ENCODE data around the gene SNPH. TPM values are rescaled to one million over a fixed set of nuclear protein-coding genes. Genes with fewer than 3 reads are reported as not detected.

The SNPH gene
- total and polyA plus RNA-seq, 8 donors = 1.8 to 5.9 (median 2.3) TPM

DNA sequence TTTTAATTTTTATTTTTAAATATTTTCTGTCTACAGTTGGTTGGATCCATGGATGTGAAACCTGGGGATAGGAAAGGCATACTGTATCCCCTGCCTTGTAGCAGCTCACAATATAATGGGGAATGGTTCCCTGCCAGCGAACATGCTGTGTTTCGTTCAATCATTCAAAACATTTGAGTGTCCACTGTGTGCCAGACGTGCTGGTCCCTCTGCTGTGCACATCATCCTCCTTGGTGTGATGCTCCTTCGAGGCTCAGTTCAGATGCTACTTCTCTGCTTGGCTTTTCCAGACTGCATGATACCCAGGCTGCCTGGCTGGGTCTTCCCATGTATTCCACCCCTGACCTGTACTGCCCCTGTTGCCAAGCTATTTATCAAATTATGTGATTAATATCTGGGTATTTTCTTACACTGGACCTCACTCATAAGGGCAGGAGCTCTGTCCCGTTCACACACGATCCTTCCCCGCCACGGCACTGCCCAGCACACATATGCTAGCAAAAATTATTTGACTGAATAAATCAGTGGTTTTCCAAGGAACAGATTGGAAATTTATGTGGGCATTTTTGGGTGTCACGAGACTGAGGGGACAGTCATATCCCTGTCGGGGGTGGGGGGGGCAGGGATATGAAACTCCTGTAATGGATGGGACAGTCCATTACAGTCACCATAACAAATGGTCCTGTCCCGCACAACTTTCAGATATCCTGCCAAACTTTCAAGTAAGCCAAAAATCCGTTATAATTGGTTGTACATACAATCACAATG, 57.9 kb downstream of the SNPH start:
- DNase-seq (no peak), ATAC-seq (no peak)
- intact Hi-C loops (cut with DNase I) = loop anchor here (5.0 to 10.0 kb wide), 2 partner anchors 61 to 68 kb away; partner anchors contain the start of gene FKBP1A (in 1 of the 2)
- TF ChIP-seq, protein P1, sequence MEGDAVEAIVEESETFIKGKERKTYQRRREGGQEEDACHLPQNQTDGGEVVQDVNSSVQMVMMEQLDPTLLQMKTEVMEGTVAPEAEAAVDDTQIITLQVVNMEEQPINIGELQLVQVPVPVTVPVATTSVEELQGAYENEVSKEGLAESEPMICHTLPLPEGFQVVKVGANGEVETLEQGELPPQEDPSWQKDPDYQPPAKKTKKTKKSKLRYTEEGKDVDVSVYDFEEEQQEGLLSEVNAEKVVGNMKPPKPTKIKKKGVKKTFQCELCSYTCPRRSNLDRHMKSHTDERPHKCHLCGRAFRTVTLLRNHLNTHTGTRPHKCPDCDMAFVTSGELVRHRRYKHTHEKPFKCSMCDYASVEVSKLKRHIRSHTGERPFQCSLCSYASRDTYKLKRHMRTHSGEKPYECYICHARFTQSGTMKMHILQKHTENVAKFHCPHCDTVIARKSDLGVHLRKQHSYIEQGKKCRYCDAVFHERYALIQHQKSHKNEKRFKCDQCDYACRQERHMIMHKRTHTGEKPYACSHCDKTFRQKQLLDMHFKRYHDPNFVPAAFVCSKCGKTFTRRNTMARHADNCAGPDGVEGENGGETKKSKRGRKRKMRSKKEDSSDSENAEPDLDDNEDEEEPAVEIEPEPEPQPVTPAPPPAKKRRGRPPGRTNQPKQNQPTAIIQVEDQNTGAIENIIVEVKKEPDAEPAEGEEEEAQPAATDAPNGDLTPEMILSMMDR (IDR thresholded peaks at IDR 0.05) = no peak
- Histone ChIP-seq H3K27ac (peak overlapping the region; percentile 98 to 99), H3K9me3 (no peaks in the 10 kb centered on the region), H3K4me3 (no peak overlapping the region), H3K36me3 (no peaks in the 10 kb centered on the region), H3K27me3 (no peaks in the 10 kb centered on the region), H3K4me1 (peaks cover 34 to 70% of the 10 kb centered on the region in 2 donors)

DNA sequence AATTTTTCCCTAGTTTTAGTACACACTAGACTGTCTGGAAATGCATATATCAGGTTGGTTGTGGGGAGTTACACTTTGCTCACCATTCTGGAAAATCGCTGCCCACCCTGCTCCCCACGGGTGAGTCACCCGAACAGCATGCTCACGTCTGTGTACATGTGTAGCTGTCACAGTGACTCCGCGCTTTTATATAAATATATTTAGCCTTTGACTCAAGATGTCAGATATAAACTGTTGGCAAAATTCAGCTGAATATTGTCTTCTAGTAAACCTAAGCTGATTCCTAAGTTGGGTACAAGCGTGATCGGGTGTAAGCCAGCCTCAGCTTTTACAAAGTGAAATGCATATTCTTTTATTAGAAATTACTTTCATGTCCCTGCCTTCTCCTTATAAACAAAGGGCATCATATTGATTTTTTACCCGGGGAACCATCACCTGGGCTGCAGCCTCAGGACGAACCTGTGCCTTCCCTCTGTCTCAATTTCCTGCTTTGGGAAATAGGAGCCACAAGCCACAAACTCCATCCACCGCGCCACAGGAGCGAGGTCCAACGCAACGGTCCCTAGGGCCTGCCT, 58.6 kb downstream of the SNPH start:
- Histone ChIP-seq H3K36me3 (no peaks in the 10 kb centered on the region), H3K27ac (peak overlapping the region; percentile 98 to 99), H3K9me3 (no peaks in the 10 kb centered on the region), H3K4me1 (peaks cover 34 to 76% of the 10 kb centered on the region in 2 donors), H3K27me3 (no peaks in the 10 kb centered on the region), H3K4me3 (peak overlapping the region; percentile 72 to 82)
- TF ChIP-seq, protein P1 (IDR thresholded peaks at IDR 0.05) = no peak
- DNase-seq (no peak), ATAC-seq (no peak)
- intact Hi-C loops (cut with DNase I) = loop anchor here (5.0 to 10.0 kb wide), 2 partner anchors 60 to 68 kb away; partner anchors contain the start of gene FKBP1A (in 1 of the 2)

DNA sequence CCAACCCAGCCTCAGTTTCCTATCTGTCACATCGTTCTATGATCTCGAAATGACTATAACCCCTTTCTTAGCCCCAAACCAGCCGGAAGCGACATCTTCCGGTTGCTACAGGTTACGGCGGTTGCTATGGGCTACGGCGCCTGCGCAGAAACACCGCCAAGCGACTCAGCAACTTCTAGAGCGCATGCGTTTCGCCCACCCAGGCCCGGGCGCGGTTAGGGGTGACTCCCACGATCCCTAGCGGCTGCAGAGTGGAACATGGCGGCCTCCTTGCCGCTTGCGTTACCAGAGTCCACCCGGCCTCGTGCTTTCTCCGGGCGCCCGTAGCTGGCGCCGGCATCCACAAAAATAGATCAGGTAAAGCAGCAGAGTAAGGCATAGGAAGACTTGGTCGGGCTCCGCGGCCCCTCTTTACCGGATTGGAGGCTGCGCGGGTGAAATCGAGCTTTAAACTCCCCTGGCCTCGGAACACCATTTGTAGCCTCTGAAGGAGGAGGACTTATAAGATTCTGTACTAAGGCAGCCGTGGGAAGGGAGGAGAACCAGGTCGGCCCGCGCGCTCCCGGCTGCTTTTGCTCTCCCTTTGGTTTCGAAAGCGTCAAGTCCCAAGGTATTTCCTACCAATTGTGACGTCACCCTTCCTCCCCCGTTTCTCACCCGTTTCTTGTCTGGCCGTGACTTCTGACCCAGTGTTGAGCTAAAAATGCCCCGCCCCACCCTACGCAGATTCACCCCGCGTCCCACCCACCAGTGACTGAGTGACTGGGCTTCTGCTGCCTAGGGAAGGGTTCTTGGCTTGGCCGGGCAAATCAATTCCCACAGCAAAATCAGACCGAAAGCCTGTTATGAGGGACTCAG, 59.3 kb downstream of the SNPH start:
- H3K4me1 ChIP-seq = peaks cover 35 to 83% of the 10 kb centered on the region in 2 donors
- intact Hi-C loops (cut with DNase I) = loop anchor here in 1 of 2 donors (10.0 kb wide), 1 partner anchor 59 kb away; no protein-coding TSS in a partner anchor
- no peaks in the 10 kb centered on the region for H3K27me3 ChIP-seq
- TF ChIP-seq, protein P1 (IDR thresholded peaks at IDR 0.05) = peak in 1 of 2 donors; percentile 51
- DNase-seq (peak; percentile 96 to 99 (median 98)), ATAC-seq (peak; percentile 91)
- H3K27ac ChIP-seq = peak overlapping the region; percentile 98 to 99
- no peaks in the 10 kb centered on the region for H3K9me3 ChIP-seq
- no peaks in the 10 kb centered on the region for H3K36me3 ChIP-seq
- peak overlapping the region; percentile 72 to 82 for H3K4me3 ChIP-seq

DNA sequence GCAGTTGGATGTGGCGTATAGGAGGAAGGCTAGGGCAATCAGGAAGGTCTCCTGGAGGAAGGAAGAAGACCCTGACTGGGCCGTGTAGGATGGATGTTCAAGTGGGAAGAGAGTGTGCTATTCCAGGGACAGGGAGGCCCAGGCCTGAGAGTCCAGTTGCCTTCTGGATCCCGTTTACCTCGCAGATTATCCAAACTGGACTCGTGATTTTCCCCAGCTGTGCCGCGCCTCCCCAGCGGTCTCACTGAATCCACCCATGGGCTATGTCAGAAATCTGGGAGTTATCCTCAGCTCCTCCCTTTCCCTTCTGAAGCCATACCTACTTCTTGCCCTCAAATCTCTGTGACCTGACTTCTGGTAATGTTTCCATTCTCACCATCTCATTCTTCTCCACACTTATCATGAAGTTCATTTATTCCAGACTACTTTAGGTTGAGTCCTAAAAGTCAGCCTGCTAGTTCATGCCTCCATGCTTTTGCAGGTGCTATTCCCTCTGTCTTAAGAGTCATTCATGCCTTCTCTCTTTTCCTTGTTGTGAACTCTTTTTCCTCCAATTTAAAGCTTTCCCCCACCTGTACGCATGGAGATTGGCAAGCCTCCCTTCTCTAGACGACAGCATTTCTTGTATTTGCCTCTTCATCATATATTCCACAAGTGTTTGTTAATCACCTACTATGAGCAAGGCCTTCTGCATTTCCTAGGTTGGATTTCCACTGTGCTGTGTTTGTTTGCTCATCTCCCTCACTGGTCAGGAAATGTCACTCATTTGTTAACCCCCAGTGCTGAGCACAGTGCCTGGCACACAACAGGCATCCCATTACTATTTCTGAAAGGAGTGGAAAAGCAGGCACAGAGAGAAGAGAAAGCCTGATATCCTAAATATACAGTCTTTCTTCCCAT, 60.2 kb downstream of the SNPH start:
- Histone ChIP-seq H3K27ac (peak overlapping the region; percentile 98 to 99), H3K4me1 (peaks cover 38 to 87% of the 10 kb centered on the region in 2 donors), H3K36me3 (no peaks in the 10 kb centered on the region), H3K27me3 (no peaks in the 10 kb centered on the region), H3K4me3 (peak overlapping the region; percentile 72 to 82), H3K9me3 (no peaks in the 10 kb centered on the region)
- TF ChIP-seq, protein P1 (IDR thresholded peaks at IDR 0.05) = no peak
- DNase-seq (no peak), ATAC-seq (no peak)
- intact Hi-C loops (cut with DNase I) = loop anchor here in 1 of 2 donors (10.0 kb wide), 1 partner anchor 59 kb away; no protein-coding TSS in a partner anchor
